Trophoblast cell (in vitro differentiated cells and primary cell): ENCODE data around the gene FIZ1.

Experiments
- DNase-seq, 2 donors: peaks; one replicate each; pipeline ENCODE4 v3.0.0-alpha.2; 2016
- H2AFZ ChIP-seq: 2 replicates; pipeline ENCODE4 v1.6.1; 2013; ENCODE audit warnings: low read length, moderate library complexity, mild to moderate bottlenecking; ENCODE audit not compliant: insufficient read depth, poor library complexity
- H2AK5ac ChIP-seq: 2 replicates; pipeline ENCODE4 v1.6.1; 2013; ENCODE audit warnings: mild to moderate bottlenecking, low read length
- H2BK120ac ChIP-seq: 2 replicates; pipeline ENCODE4 v1.6.1; 2013; ENCODE audit warnings: low read length, mild to moderate bottlenecking, moderate library complexity; ENCODE audit not compliant: insufficient read depth, poor library complexity
- H2BK12ac ChIP-seq: 2 replicates; pipeline ENCODE4 v1.6.1; 2013; ENCODE audit warnings: mild to moderate bottlenecking, low read length, moderate library complexity
- H2BK5ac ChIP-seq: 2 replicates; pipeline ENCODE4 v1.6.1; 2013; ENCODE audit warnings: low read length, low read depth, moderate library complexity, mild to moderate bottlenecking; ENCODE audit not compliant: poor library complexity
- H3K14ac ChIP-seq: 2 replicates; pipeline ENCODE4 v1.6.1; 2013; ENCODE audit warnings: mild to moderate bottlenecking, low read length
- H3K18ac ChIP-seq: 2 replicates; pipeline ENCODE4 v1.6.1; 2013; ENCODE audit warnings: mild to moderate bottlenecking, low read length
- H3K23ac ChIP-seq: 2 replicates; pipeline ENCODE4 v1.6.1; 2013; ENCODE audit warnings: low read length
- H3K27ac ChIP-seq: 2 replicates; pipeline ENCODE4 v1.5.1; 2013; ENCODE audit warnings: low read depth, mild to moderate bottlenecking, inconsistent platforms, low read length, moderate library complexity
- H3K27me3 ChIP-seq: 2 replicates; pipeline ENCODE4 v1.6.1; 2013; ENCODE audit warnings: inconsistent platforms, mild to moderate bottlenecking, low read length, moderate library complexity; ENCODE audit not compliant: insufficient read depth
- H3K36me3 ChIP-seq, 2 experiments: 1 replicate in 1 of 2; 2 replicates in 1 of 2; pipeline ENCODE4 v1.6.1; 2013; ENCODE audit warnings: low read length in 2 of 2, mild to moderate bottlenecking in 2 of 2, moderate library complexity in 1 of 2; ENCODE audit not compliant: insufficient read depth in 2 of 2, control insufficient read depth in 1 of 2
- H3K4ac ChIP-seq: 2 replicates; pipeline ENCODE4 v1.6.1; 2013; ENCODE audit warnings: low read depth, mild to moderate bottlenecking, low read length, moderate library complexity
- H3K4me1 ChIP-seq, 2 experiments: 1 replicate in 1 of 2; 2 replicates in 1 of 2; pipeline ENCODE4 v1.6.1; 2013; ENCODE audit warnings: low read length in 2 of 2, mild to moderate bottlenecking in 2 of 2, moderate library complexity in 1 of 2; ENCODE audit not compliant: insufficient read depth in 2 of 2, control insufficient read depth in 1 of 2
- H3K4me2 ChIP-seq: 2 replicates; pipeline ENCODE4 v1.6.1; 2013; ENCODE audit warnings: inconsistent platforms, mild to moderate bottlenecking, low read length, moderate library complexity
- H3K4me3 ChIP-seq: 2 replicates; pipeline ENCODE4 v1.5.1; 2013; ENCODE audit warnings: mild to moderate bottlenecking, low read depth, low read length, inconsistent platforms
- H3K79me1 ChIP-seq: one replicate; pipeline ENCODE4 v1.6.1; 2013; ENCODE audit warnings: low read length
- H3K79me2 ChIP-seq: 2 replicates; pipeline ENCODE4 v1.6.1; 2013; ENCODE audit warnings: low read length, mild to moderate bottlenecking; ENCODE audit not compliant: control insufficient read depth, insufficient read depth, poor library complexity
- H3K9ac ChIP-seq: 2 replicates; pipeline ENCODE4 v1.6.1; 2013; ENCODE audit warnings: mild to moderate bottlenecking, low read length
- H3K9me3 ChIP-seq: 2 replicates; pipeline ENCODE4 v1.6.1; 2013; ENCODE audit warnings: low read depth, mild to moderate bottlenecking, control low read depth, inconsistent platforms, low read length; ENCODE audit not compliant: insufficient read depth
- H4K12ac ChIP-seq: 2 replicates; pipeline ENCODE4 v1.6.1; 2013; ENCODE audit warnings: low read depth, mild to moderate bottlenecking, low read length, moderate library complexity
- H4K8ac ChIP-seq: 2 replicates; pipeline ENCODE4 v1.6.1; 2013; ENCODE audit warnings: low read depth, mild to moderate bottlenecking, low read length, moderate library complexity
- H4K91ac ChIP-seq: one replicate; pipeline ENCODE4 v1.6.1; 2013; ENCODE audit warnings: low read depth, mild to moderate bottlenecking, low read length, moderate library complexity
- WGBS: extraction: QIAGEN DNeasy Blood & Tissue Kit; methylation state at CpG from one replicate; pipeline ENCODE4 v1.1.7; 2013; ENCODE audit warnings: missing lambda C conversion rate; ENCODE audit not compliant: insufficient read length, insufficient coverage; ENCODE audit errors: extremely low coverage; 5-methylcytosine and 5-hydroxymethylcytosine counted together

FIZ1 gene

DNA sequence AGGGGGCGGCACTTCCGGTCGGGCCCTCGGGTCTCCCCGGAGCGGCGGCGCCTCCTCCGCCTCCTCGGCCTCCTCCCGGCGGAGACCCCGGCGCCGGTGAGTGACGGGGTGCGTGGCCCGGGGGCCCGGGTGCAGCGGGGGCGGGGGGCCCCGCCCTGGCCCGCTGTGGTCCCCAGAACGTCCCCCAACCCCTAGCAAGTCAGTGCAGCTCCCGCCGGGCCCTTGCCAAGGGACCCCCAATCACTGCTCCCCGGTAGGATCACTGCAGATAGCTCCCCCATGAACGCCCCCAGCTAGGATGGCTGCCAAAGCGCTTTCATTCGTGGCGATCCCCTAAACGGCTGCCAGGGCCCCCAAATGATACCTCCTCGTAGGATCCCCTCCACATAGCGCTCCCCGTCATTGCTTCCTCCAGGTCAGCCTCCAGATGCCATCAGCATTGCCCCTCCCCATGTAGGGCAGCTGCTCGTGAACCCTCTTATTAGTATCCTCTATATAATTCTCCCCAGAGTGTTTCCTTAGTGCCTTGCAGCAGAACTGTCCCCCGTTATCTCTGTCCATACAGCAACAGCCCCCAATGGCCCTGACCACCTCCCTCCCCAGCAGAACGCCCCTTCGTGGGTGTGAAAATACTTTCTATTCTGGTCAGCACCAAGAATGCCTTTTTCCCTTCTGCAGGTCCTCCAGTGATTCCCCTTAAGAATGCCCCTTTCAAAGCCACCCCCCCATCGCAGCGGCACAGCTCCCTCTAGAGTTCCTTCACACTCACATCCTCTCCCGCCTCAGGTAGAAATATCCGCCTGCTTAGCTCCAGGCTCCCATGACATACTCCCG lies 6.5 kb upstream of the FIZ1 start, which contains the start of gene ZNF865:
Gene ZNF865, plus strand, starts transcription at position 11 of the 834 bp plus-strand sequence. CDS start 7,972 bp downstream, outside the sequence.
- H3K36me3 ChIP-seq, result peaks cover 7 to 11% of the 10 kb centered on the region in 2 experiments
- H3K9ac ChIP-seq, result peak within 1 kb of the TSS; percentile 92
- H4K12ac ChIP-seq, result peak within 1 kb of the TSS; percentile 91
- peak within 1 kb of the TSS; percentile 90 for H2BK5ac ChIP-seq
- peak within 1 kb of the TSS; percentile 96 for H3K14ac ChIP-seq
- peak within 1 kb of the TSS; percentile 85 for H3K4me3 ChIP-seq
- H3K27me3 ChIP-seq, result no peaks in the 10 kb centered on the region
- peaks cover 16% of the 10 kb centered on the region for H3K79me1 ChIP-seq
- H2BK120ac ChIP-seq, result peak within 1 kb of the TSS; percentile 64
- H3K23ac ChIP-seq, result no peak within 1 kb of the TSS
- H2BK12ac ChIP-seq, result no peak within 1 kb of the TSS
- H2AFZ ChIP-seq, result peak within 1 kb of the TSS; percentile 76
- peak within 1 kb of the TSS; percentile 93 for H4K91ac ChIP-seq
- no peaks in the 10 kb centered on the region for H3K9me3 ChIP-seq
- peak within 1 kb of the TSS; percentile 90 for H2AK5ac ChIP-seq
- H3K18ac ChIP-seq, result peak within 1 kb of the TSS; percentile 90
- peak within 1 kb of the TSS; percentile 97 for H3K27ac ChIP-seq
- H3K4me2 ChIP-seq, result peak within 1 kb of the TSS; percentile 87
- peak within 1 kb of the TSS; percentile 89 for H3K4ac ChIP-seq
- peak within 1 kb of the TSS; percentile 93 for H4K8ac ChIP-seq
- peaks cover 5% of the 10 kb centered on the region for H3K79me2 ChIP-seq
- DNase-seq, result peak; percentile 85 to 89
- no CpG with 5 or more reads among the region's 44 CpGs for WGBS
- H3K4me1 ChIP-seq, result peaks cover 12% of the 10 kb centered on the region in 2 experiments

DNA sequence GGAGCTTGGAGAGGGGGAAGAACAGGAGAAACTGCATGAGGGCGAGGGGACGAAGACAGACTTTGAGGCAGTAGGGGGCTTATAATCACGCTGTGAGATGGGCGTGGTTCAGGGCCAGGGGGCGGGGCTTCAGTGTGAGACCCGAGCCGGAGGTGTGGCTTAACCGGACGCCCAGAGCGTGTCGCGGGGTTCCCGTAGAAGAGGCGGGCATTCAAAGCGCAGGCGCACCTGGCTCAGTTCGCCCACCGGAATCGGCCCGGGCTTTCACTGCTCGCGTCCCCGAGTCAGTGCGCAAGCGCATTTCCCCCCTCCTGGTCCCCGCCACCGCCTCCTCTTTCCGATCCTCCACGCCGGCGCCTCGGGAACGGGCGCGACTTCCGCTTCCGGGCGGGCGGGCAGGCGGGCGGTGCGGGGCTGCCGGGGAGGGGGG lies 5.9 kb upstream of the FIZ1 start:
- Histone ChIP-seq H2AFZ (peak overlapping the region; percentile 40), H2AK5ac (peak overlapping the region; percentile 31), H3K23ac (no peak overlapping the region), H4K12ac (peak overlapping the region; percentile 81), H3K18ac (peak overlapping the region; percentile 71), H3K79me1 (peaks cover 19% of the 10 kb centered on the region), H3K4me2 (peak overlapping the region; percentile 46), H3K36me3 (peaks cover 4 to 9% of the 10 kb centered on the region in 2 experiments), H3K9me3 (no peaks in the 10 kb centered on the region), H3K14ac (peak overlapping the region; percentile 59), H2BK120ac (peak overlapping the region; percentile 40), H3K27me3 (no peaks in the 10 kb centered on the region), H3K79me2 (peaks cover 5% of the 10 kb centered on the region), H4K91ac (peak overlapping the region; percentile 88), H3K4me3 (peak overlapping the region; percentile 56), H3K4me1 (peaks cover 14% of the 10 kb centered on the region in 2 experiments), H3K27ac (peak overlapping the region; percentile 97), H4K8ac (peak overlapping the region; percentile 89), H2BK12ac (no peak overlapping the region), H3K9ac (no peak overlapping the region), H2BK5ac (peak overlapping the region; percentile 83), H3K4ac (peak overlapping the region; percentile 66)
- WGBS, result no CpG with 5 or more reads among the region's 43 CpGs
- DNase-seq, result peak; percentile 90 to 96

DNA sequence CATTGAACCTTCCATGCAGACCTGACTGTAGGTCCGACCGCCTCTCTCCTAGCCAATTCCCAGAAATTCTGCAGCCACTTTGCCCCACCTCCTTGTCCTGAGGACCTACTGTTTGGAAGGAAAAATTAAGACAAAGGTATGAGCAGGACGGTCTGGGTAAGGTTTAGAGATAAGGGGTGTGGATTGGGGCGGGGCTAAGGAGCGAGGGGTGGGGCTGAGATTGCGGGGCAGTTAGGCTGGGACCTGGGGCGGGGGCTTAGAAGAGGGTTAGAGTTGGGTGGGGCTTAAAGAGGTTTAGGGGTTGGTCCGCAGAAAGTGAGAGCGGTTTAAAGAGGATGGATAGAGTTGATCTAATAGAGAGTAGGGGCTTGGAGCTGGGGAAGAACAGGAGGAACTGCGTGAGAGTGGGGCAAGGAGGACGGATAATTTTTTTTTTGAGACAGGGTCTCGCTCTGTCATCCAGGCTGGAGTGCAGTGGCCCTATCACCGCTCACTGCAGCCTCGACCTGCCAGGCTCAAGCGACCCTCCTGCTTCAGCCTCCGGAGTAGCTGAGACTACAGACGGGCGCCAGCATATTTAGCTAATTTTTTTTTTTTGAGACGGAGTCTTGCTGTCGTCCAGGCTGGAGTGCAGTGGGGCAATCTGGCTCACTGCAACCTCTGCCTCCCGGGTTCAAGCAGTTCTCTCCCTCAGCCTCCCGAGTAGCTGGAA lies 4.4 kb upstream of the FIZ1 start:
- H2BK12ac ChIP-seq, result no peak overlapping the region
- WGBS, result 100% methylated on average over 5 of the region's 22 CpGs
- peak; percentile 47 to 72 for DNase-seq

DNA sequence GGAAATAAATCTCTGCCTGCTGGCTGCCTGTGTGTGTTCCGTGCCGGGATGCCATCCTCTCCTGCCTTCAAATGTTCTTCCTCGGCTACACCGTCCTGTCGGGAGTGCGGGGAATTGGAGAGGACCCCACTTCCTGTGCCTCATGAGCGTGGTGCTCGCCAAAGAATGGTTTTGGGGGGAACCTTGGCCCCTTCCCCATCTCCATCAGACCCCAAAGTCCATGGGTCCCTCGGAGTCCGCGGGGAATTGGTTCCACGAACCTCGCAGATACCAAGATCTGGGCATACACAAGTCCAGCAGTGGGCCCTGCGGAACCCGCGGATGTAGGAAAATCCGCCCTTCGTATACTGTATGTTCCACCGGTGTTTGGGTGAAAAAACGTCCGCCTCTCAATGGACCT lies 3.8 kb upstream of the FIZ1 start:
- H2BK120ac ChIP-seq, result no peak overlapping the region
- H3K4me1 ChIP-seq, result peaks cover 14% of the 10 kb centered on the region in 2 experiments
- peaks cover 11% of the 10 kb centered on the region for H3K79me2 ChIP-seq
- H3K9ac ChIP-seq, result no peak overlapping the region
- no peak overlapping the region for H4K8ac ChIP-seq
- no peak overlapping the region for H3K14ac ChIP-seq
- no peak overlapping the region for H3K23ac ChIP-seq
- H4K12ac ChIP-seq, result no peak overlapping the region
- H3K27me3 ChIP-seq, result no peaks in the 10 kb centered on the region
- H3K4ac ChIP-seq, result no peak overlapping the region
- no peak overlapping the region for H3K4me3 ChIP-seq
- H4K91ac ChIP-seq, result no peak overlapping the region
- no peak overlapping the region for H3K4me2 ChIP-seq
- no CpG with 5 or more reads among the region's 21 CpGs for WGBS
- no peak overlapping the region for H3K27ac ChIP-seq
- H3K79me1 ChIP-seq, result peaks cover 30% of the 10 kb centered on the region
- no peak overlapping the region for H2AFZ ChIP-seq
- H2BK12ac ChIP-seq, result no peak overlapping the region
- H3K36me3 ChIP-seq, result peaks cover 0 to 3% of the 10 kb centered on the region in 2 experiments
- no peak overlapping the region for H2AK5ac ChIP-seq
- H3K9me3 ChIP-seq, result no peaks in the 10 kb centered on the region
- no peak overlapping the region for H2BK5ac ChIP-seq
- DNase-seq, result no peak
- H3K18ac ChIP-seq, result no peak overlapping the region

More for the DNA sequence above, 4.4 kb upstream of the FIZ1 start:
- Histone ChIP-seq H3K9me3 (no peaks in the 10 kb centered on the region), H3K18ac (no peak overlapping the region), H3K4ac (no peak overlapping the region), H3K79me1 (peaks cover 30% of the 10 kb centered on the region), H3K4me3 (no peak overlapping the region), H3K27me3 (no peaks in the 10 kb centered on the region), H3K4me2 (no peak overlapping the region), H3K4me1 (peaks cover 14% of the 10 kb centered on the region in 2 experiments), H2AK5ac (no peak overlapping the region), H3K14ac (no peak overlapping the region), H3K23ac (no peak overlapping the region), H2BK5ac (no peak overlapping the region), H4K12ac (no peak overlapping the region), H2AFZ (no peak overlapping the region), H3K27ac (no peak overlapping the region), H4K91ac (no peak overlapping the region), H3K79me2 (peaks cover 11% of the 10 kb centered on the region), H3K36me3 (peaks cover 0 to 3% of the 10 kb centered on the region in 2 experiments), H4K8ac (no peak overlapping the region), H3K9ac (no peak overlapping the region), H2BK120ac (no peak overlapping the region)
